GM12872 (cell line): ENCODE measurements around the gene ADGRG1.

Experiments
- TF ChIP-seq, protein P1 (sequence below): IDR thresholded peaks from 3 replicates; pipeline ENCODE4 v1.5.1; 2011; ENCODE audit warnings: low read depth, mild to moderate bottlenecking, low read length, moderate library complexity; ENCODE audit not compliant: insufficient read depth

ADGRG1 gene

DNA sequence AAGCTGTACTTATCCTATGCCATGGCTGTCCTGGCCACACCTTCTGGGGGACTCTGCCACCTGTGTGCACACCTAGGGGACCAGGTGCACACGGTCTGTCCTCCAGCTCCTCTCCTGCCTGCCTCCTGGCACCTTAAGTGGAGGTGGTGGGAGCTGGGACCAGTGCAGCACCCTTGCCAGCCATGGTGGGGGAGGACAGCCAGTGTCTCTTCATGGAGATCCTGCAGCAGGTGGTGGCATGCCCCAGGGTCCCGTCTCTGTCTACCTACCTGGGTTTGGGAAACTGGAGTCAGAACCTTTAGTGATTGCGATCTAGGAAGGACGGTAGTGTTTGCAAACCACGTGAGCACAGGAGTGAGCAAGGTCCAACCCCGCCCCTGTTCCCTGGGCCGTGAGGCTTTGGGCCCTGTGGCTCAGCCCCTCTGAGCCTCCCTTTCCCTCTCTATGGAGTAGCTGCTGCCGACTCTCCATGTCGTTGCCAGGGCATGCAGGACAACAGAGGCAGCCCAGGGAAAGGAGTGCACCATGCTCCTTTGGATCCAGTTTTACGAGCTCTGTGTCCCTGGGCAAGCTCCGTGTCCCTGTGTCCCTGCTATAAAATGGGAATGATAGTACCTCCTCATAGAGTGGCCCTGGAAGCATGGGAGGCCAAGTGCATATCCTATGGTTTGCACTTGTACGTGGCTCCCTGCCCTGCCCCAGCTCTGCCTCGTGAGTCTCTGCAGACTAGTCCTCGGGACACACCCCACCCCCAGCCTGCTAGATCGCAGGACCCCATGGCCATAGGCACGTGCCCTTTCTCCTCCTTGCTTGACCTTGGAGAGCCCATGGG lies 7.1 kb downstream of the ADGRG1 start:
- TF ChIP-seq, protein P1, sequence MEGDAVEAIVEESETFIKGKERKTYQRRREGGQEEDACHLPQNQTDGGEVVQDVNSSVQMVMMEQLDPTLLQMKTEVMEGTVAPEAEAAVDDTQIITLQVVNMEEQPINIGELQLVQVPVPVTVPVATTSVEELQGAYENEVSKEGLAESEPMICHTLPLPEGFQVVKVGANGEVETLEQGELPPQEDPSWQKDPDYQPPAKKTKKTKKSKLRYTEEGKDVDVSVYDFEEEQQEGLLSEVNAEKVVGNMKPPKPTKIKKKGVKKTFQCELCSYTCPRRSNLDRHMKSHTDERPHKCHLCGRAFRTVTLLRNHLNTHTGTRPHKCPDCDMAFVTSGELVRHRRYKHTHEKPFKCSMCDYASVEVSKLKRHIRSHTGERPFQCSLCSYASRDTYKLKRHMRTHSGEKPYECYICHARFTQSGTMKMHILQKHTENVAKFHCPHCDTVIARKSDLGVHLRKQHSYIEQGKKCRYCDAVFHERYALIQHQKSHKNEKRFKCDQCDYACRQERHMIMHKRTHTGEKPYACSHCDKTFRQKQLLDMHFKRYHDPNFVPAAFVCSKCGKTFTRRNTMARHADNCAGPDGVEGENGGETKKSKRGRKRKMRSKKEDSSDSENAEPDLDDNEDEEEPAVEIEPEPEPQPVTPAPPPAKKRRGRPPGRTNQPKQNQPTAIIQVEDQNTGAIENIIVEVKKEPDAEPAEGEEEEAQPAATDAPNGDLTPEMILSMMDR = no peak

DNA sequence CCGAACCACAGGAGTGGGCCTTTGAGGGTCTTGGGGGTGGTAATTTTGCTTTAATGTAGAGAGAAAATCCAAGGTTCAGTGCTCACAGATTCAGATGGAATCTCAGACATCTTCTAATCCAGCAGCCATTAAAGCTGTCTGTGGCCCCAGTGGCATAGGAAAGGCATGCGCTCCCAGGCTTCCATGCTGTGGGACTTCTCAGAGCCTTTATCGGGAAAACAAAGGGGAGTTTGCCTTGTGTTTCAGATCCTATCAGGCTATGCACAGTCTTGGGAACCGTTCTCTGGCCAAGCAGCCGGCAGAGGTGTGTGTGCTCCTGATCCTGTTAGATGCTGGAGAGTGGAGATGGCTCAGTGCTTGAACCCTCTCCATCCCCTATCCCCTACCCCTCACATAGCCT lies 7.8 kb downstream of the ADGRG1 start:
- TF ChIP-seq, protein P1 = no peak

DNA sequence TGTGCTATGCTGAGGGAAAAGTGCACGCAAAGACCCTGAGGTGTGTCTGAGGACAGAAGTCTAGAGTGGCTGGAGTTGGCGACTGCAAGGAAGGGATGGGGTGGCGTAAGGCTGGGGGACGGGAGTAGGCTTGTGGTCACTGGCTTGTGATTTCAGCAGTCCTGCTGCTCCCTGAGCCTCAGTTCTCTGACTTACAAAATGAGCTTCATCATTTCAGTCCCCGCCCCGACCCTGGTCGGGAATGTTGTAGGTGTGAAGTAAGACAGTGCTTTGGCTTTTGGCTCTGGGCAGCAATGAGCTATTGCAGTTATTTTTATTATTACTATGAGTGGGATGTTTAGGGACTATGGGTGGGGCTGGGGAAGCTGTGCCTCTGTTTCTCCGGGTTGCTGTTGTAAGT lies 8.6 kb downstream of the ADGRG1 start:
- TF ChIP-seq, protein P1 = no peak

DNA sequence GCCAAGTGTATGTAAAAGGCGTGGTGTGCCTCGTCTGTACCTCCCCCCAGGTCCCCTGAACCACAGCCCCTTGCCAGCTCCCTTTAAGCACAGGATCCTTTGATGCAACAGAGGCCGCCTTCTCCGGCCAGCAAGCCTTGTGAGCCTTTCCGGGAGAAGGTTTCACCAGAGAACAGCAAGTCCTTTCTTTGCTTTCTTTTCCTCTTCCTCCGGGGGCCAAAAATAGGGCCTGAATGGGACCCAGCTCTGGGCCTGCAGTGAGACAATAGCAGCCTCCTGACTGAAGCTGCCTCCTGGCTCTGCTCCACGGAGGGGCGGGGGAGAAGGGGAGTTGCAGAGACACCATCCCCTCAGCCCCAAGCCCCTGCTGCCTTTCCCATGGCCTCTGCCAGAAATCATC lies 9.0 kb downstream of the ADGRG1 start:
- TF ChIP-seq, protein P1 = no peak

DNA sequence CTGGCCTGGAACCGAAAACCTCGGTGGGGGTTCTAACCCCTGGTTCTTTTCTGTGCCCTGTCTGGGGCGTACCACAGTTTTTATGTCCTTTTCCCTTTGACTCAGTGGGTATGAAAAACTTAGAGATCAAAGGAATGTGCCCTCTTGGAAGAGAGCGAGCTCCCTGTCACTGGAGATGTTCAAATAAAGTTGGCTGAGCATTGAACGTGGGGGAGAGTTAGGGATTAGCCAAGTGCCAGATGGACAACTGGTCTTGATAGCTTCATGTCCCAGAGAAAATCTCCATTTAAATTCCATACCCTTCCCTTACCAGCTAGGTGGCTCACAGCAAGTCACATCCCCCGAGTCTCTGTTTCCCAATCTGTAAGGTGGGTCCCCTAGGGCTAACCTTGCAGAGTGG lies 9.5 kb downstream of the ADGRG1 start:
- TF ChIP-seq, protein P1 = no peak

DNA sequence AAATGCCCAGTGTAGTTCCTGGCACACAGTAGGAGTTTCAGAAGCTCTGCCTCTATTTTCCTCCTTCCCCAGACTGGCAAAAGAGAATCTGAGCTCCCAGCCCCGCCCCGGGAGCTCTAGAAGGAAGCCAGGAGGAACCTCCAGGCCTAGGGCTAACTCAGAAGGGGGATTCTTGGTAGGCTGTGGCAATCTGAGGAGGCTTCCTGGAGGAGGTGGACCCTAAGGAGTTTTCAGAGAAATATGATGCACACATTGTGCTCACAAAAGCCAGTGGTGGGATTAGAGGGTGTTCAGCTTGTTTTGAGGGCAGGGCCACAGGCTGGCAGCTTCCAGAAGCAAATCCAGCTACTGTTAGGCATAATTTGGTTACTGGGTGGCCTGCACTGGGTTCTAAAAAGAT lies 10.0 kb downstream of the ADGRG1 start:
- TF ChIP-seq, protein P1 = no peak

DNA sequence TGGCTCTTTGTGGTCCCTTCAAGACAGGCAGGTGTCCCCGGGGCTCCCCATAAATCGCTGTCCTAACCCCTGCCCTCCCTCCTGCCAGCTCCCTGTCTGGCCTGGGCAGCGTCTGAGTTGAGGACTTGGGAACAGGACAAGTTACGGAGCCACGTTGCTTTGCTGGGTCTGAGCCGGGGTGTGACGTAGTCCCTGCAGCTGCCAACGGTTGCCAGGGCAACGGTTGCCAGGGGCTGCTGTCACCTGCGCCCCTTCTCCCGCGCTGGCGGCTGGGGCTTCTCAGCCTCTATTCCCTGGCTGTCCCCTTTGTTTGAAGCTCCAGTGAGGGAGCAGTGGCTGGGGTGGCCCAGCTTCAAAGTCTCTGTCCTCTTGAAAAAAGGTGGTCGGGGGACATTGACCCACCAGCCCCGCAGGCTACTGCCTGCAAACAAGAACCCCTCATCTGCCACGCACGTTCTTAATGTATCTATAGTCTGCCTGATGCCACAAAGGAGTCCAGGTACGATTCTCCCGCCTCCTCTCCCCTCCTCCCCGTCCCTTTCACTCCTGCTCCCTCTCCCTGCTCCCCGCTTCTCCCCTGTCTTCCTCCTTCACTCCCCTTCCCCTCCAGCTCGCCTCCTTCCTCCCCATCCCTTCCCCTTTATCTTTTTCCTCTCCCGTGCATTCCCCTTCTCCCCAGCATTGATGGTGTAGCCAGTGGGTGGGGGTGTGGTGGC lies 10.9 kb downstream of the ADGRG1 start:
- TF ChIP-seq, protein P1 = no peak
